HepG2 (cell line): ENCODE data around the gene SLC38A9. TPM values are rescaled to one million over a fixed set of nuclear protein-coding genes. Genes with fewer than 3 reads are reported as not detected.

Source experiments
- ATAC-seq: fragments of 200-7000 bp; cut with Tn5 transposase; 3 replicates; pipeline ENCODE4 v1.9.1; 2020; ENCODE audit warnings: mild to moderate bottlenecking, moderate library complexity
- BruUV-seq: library from RNA; stranded (reverse); fragments of 400-500 nt; replicated peaks from 2 replicates; lab custom pipeline; 2021; lab: Mats Ljungman, UMichigan
- CTCF ChIA-PET: fragments of 300-600 bp; formaldehyde crosslinking; extraction: SDS; loops from one replicate; lab custom pipeline; 2021; ENCODE audit warnings: low total read pairs, inconsistent platforms, low intra/inter-chr PET ratio; lab: Yijun Ruan, JAX
- POLR2A ChIA-PET: fragments of 350-600 bp; sonication (Branson Sonifier 250); formaldehyde crosslinking; loops from one replicate; lab custom pipeline; 2020; ENCODE audit warnings: antibody characterized with exemption, inconsistent platforms; lab: Yijun Ruan, JAX
- DNase-seq: peaks from one replicate; pipeline ENCODE4 v3.0.0-alpha.2; 2015; ENCODE audit warnings: low spot score
- FAIRE-seq: peaks from 3 replicates; lab custom pipeline; 2011; peaks lifted over from hg19 to GRCh38; lab: Jason Lieb, UNC
- H2AFZ ChIP-seq: one replicate; pipeline ENCODE4 v1.6.1; 2011; ENCODE audit warnings: low read length, inconsistent platforms
- H3K27ac ChIP-seq: fragments of 300-600 bp; 3 replicates; pipeline ENCODE4 v1.8.0; 2011; ENCODE audit warnings: mixed run types, mild to moderate bottlenecking, mixed read lengths, low read length, inconsistent platforms; ENCODE audit not compliant: insufficient read depth; ENCODE audit errors: extremely low read length
- H3K27me3 ChIP-seq, 2 experiments: fragments of 200-600 bp in 1 of 2; 2 replicates in 1 of 2; 3 replicates in 1 of 2; pipeline versions ENCODE4 v1.6.0 to v1.8.0; 2011; ENCODE audit warnings: low read length in 2 of 2, mild to moderate bottlenecking in 2 of 2, moderate library complexity in 2 of 2, inconsistent platforms in 1 of 2; ENCODE audit not compliant: insufficient read depth in 2 of 2, control insufficient read depth in 1 of 2
- H3K36me3 ChIP-seq, 2 experiments: fragments of 200-600 bp in 1 of 2; replicated peaks in 1 of 2; 2 replicates in 1 of 2; 3 replicates in 1 of 2; pipeline versions ENCODE4 v1.5.1 to v1.8.0; 2011; ENCODE audit warnings: low read length in 2 of 2, inconsistent platforms in 1 of 2; ENCODE audit not compliant: insufficient read depth in 2 of 2, control insufficient read depth in 1 of 2
- H3K4me1 ChIP-seq: 2 replicates; pipeline ENCODE4 v1.5.1; 2012; ENCODE audit warnings: low read length, inconsistent platforms; ENCODE audit not compliant: insufficient read depth
- H3K4me2 ChIP-seq: 2 replicates; pipeline ENCODE4 v1.6.0; 2011; ENCODE audit warnings: low read depth, low read length, inconsistent platforms
- H3K4me3 ChIP-seq, 3 experiments: fragments of 200-600 bp in 1 of 3; sonication (generic), shearing (Covaris generic) in 1 of 3; replicated peaks in 1 of 3; 2 replicates each; pipeline ENCODE4 v1.5.1; 2011 to 2016; ENCODE audit warnings: low read length in 3 of 3, inconsistent platforms in 2 of 3, low read depth in 2 of 3, mild to moderate bottlenecking in 2 of 3, control low read depth in 1 of 3, mixed read lengths in 1 of 3; ENCODE audit not compliant: insufficient read depth in 1 of 3
- H3K79me2 ChIP-seq: one replicate; pipeline ENCODE4 v1.6.1; 2011; ENCODE audit warnings: low read length, inconsistent platforms; ENCODE audit not compliant: insufficient read depth
- H3K9ac ChIP-seq: 2 replicates; pipeline ENCODE4 v1.6.0; 2011; ENCODE audit warnings: mild to moderate bottlenecking, low read depth, low read length, inconsistent platforms; ENCODE audit not compliant: insufficient read depth
- H3K9me3 ChIP-seq: 2 replicates; pipeline ENCODE4 v1.5.1; 2012; ENCODE audit warnings: mild to moderate bottlenecking, low read length
- H4K20me1 ChIP-seq: 2 replicates; pipeline ENCODE4 v1.6.0; 2011; ENCODE audit warnings: inconsistent platforms, mild to moderate bottlenecking, low read length, moderate library complexity; ENCODE audit not compliant: insufficient read depth
- AHR ChIP-seq: IDR thresholded peaks from 2 replicates; pipeline ENCODE4 v1.6.1; 2018; ENCODE audit warnings: missing genetic modification reagents, missing compliant biosample characterization
- FOXP1 ChIP-seq, 2 experiments: fragments of 450-650 bp in 1 of 2; IDR thresholded peaks; 2 replicates each; pipeline ENCODE4 v1.6.1; 2017 to 2018; ENCODE audit warnings: antibody characterized with exemption in 1 of 2
- GPN1 ChIP-seq: sonication (generic); formaldehyde crosslinking; IDR thresholded peaks from 2 replicates; pipeline ENCODE4 v1.5.1; 2020; ENCODE audit warnings: missing genetic modification reagents, borderline replicate concordance
- TOE1 ChIP-seq: sonication (generic); formaldehyde crosslinking; IDR thresholded peaks from 2 replicates; pipeline ENCODE4 v1.4.0; 2020; ENCODE audit warnings: mild to moderate bottlenecking, missing genetic modification reagents
- ZBTB38 ChIP-seq: sonication (generic); formaldehyde crosslinking; IDR thresholded peaks from 2 replicates; pipeline ENCODE4 v1.5.1; 2020; ENCODE audit warnings: mild to moderate bottlenecking, missing genetic modification reagents
- ZNF337 ChIP-seq: sonication (generic); formaldehyde crosslinking; IDR thresholded peaks from 2 replicates; pipeline ENCODE4 v1.5.1; 2020; ENCODE audit warnings: missing genetic modification reagents, low read depth, mild to moderate bottlenecking, borderline replicate concordance
- ZNF446 ChIP-seq: sonication (generic); formaldehyde crosslinking; IDR thresholded peaks from 2 replicates; pipeline ENCODE4 v1.5.0; 2020; ENCODE audit warnings: mild to moderate bottlenecking, missing genetic modification reagents
- ZNF451 ChIP-seq: sonication (generic); formaldehyde crosslinking; IDR thresholded peaks from 2 replicates; pipeline ENCODE4 v1.5.0; 2020; ENCODE audit warnings: mild to moderate bottlenecking, missing genetic modification reagents
- ZNF550 ChIP-seq: sonication (generic); formaldehyde crosslinking; IDR thresholded peaks from 2 replicates; pipeline ENCODE4 v1.4.0; 2020; ENCODE audit warnings: mild to moderate bottlenecking, missing genetic modification reagents, borderline replicate concordance
- WGBS: methylation state at CpG from one replicate; pipeline ENCODE4 v1.1.6; 2017; ENCODE audit warnings: low lambda C conversion rate; 5-methylcytosine and 5-hydroxymethylcytosine counted together
- in situ Hi-C: cut with HindIII; loops from 2 replicates; pipeline ENCODE4 v1.10.0; 2017; ENCODE audit warnings: low pct_unique_long_range_greater_than_20kb; ENCODE audit not compliant: extremely low pct_ligation_motif_present
- intact Hi-C: fragments of 100-400 bp; cut with micrococcal nuclease; formaldehyde crosslinking; loops from one replicate; pipeline ENCODE4 v1.10.0; 2022; ENCODE audit not compliant: unreplicated experiment
- polyA plus RNA-seq, 8 experiments: library from polyadenylated mRNA; depleted of rRNA in 3 of 8; stranded (reverse) in 7 of 8; unstranded in 1 of 8; fragments of >200 nt; fragmentation: Illumina TruSeq in 4 of 8; extraction: Trizol in 4 of 8; gene quantifications; 2 replicates each; pipeline versions ENCODE4 v1.2.1 to v1.2.3, GENCODE V29; 2011 to 2016; ENCODE audit warnings: low read depth in 4 of 8, missing spikeins in 1 of 8, mixed read lengths in 1 of 8; ENCODE audit not compliant: insufficient read depth in 1 of 8
- total RNA-seq, 5 experiments: library from RNA; depleted of rRNA; stranded (reverse); fragments of >200 nt; fragmentation: Illumina TruSeq; extraction: Trizol; gene quantifications; 2 replicates each; pipeline ENCODE4 v1.2.3, GENCODE V29; 2016; ENCODE audit warnings: low read depth in 1 of 5
- TF ChIP-seq, protein P1 (sequence below): sonication (generic); formaldehyde crosslinking; IDR thresholded peaks from 2 replicates; pipeline ENCODE4 v1.9.0; 2021; ENCODE audit warnings: missing genetic modification reagents, borderline replicate concordance

Gene SLC38A9
- total and polyA plus RNA-seq, 2 of the 13 experiments (the other 11 are each of a cell fraction or from before 2014, with no cell fraction given): 19.3 to 36.0 TPM

- in situ Hi-C loops: no loop called here
- Histone ChIP-seq H3K36me3 (no peaks in the 10 kb centered on the region), H3K4me2 (no peak overlapping the region), H3K9ac (no peak overlapping the region), H3K27ac (no peak overlapping the region), H2AFZ (no peak overlapping the region), H3K79me2 (no peaks in the 10 kb centered on the region), H3K4me1 (no peaks in the 10 kb centered on the region), H3K27me3 (no peaks in the 10 kb centered on the region), H3K4me3 (no peak overlapping the region), H3K9me3 (no peaks in the 10 kb centered on the region), H4K20me1 (no peaks in the 10 kb centered on the region)
- CTCF ChIA-PET: no interaction called here
- no peak for DNase-seq
- no peak for FAIRE-seq
- BruUV-seq: no TSS peak
- POLR2A ChIA-PET: no interaction called here
- no peak for ATAC-seq
- TF ChIP-seq ZNF446 (CRISPR knock-in tag): no peak
- TF ChIP-seq ZNF550 (CRISPR knock-in tag): no peak
- TF ChIP-seq ZBTB38 (CRISPR knock-in tag): no peak
- no peak for TF ChIP-seq GPN1
- TF ChIP-seq, protein P1, sequence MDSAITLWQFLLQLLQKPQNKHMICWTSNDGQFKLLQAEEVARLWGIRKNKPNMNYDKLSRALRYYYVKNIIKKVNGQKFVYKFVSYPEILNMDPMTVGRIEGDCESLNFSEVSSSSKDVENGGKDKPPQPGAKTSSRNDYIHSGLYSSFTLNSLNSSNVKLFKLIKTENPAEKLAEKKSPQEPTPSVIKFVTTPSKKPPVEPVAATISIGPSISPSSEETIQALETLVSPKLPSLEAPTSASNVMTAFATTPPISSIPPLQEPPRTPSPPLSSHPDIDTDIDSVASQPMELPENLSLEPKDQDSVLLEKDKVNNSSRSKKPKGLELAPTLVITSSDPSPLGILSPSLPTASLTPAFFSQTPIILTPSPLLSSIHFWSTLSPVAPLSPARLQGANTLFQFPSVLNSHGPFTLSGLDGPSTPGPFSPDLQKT (CRISPR knock-in tag): no peak
- intact Hi-C loops: no loop called here
Observed at GRCh38 chr5:55610542-55610941, 101.6 kb downstream of the SLC38A9 start.

- no peak overlapping the region for H3K4me2 ChIP-seq
- H3K27me3 ChIP-seq: no peaks in the 10 kb centered on the region
- no peaks in the 10 kb centered on the region for H3K36me3 ChIP-seq
- no TSS peak for BruUV-seq
- intact Hi-C loops: no loop called here
- FAIRE-seq (no peak), ATAC-seq (no peak), DNase-seq (no peak)
- 63% methylated on average over 1 of the region's 1 CpG for WGBS
- in situ Hi-C loops: no loop called here
- H3K9me3 ChIP-seq: no peaks in the 10 kb centered on the region
- H3K27ac ChIP-seq: no peak overlapping the region
- no peaks in the 10 kb centered on the region for H3K4me1 ChIP-seq
- H3K9ac ChIP-seq: no peak overlapping the region
- no peaks in the 10 kb centered on the region for H4K20me1 ChIP-seq
- H3K4me3 ChIP-seq: no peak overlapping the region
- TF ChIP-seq ZNF337 (CRISPR knock-in tag) (no peak), TOE1 (CRISPR knock-in tag) (no peak), FOXP1 (IDR thresholded peaks at IDR 0.05) (0 out of 2 replicates have a peak, but pooled peaks have one; percentile 13), FOXP1 (CRISPR knock-in tag; IDR thresholded peaks at IDR 0.05) (no peak), ZNF451 (no peak), AHR (CRISPR knock-in tag) (no peak)
- H3K79me2 ChIP-seq: no peaks in the 10 kb centered on the region
- CTCF ChIA-PET: no interaction called here
- no peak overlapping the region for H2AFZ ChIP-seq
- POLR2A ChIA-PET: no interaction called here
Observed at GRCh38 chr5:55609413-55609812, 102.7 kb downstream of the SLC38A9 start.
